GM21619 (cell line): ENCODE results near the gene PLEKHA8.
A peak's percentile ranks its signal among the peaks of the same experiment; 100 is the strongest.

ENCODE experiments used
- ATAC-seq: cut with Tn5 transposase; IDR thresholded peaks from one replicate; pipeline ENCODE4 v1.9.1; 2021; ENCODE audit not compliant: unreplicated experiment

The PLEKHA8 gene

GRCh38 chr7:30166155-30166840, 138.1 kb downstream of the PLEKHA8 start:
- ATAC-seq: no peak

DNA sequence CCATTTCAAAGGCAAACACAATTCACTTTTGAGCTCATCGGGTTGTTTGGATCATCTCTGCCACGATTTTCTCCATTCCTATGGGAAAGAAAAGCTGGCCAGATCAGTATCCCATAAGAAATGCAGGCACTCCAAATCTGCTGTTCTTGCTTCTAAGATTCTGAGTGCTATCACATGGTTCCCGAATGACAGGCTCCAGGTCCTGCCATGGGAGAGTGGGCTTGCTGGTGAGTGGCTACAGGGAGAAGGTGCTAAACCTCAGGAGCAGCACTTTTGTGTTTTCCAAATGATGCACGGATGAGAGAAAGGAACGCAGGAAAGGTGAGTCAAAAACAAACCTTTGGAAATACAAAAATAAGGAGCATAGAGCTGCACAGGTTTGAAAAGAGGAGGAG, 138.6 kb downstream of the PLEKHA8 start:
- ATAC-seq: no peak

GRCh38 chr7:30167901-30168300, 139.7 kb downstream of the PLEKHA8 start:
- no peak for ATAC-seq

- ATAC-seq: no peak
Measured at GRCh38 chr7:30168835-30169573, 140.8 kb downstream of the PLEKHA8 start.

DNA sequence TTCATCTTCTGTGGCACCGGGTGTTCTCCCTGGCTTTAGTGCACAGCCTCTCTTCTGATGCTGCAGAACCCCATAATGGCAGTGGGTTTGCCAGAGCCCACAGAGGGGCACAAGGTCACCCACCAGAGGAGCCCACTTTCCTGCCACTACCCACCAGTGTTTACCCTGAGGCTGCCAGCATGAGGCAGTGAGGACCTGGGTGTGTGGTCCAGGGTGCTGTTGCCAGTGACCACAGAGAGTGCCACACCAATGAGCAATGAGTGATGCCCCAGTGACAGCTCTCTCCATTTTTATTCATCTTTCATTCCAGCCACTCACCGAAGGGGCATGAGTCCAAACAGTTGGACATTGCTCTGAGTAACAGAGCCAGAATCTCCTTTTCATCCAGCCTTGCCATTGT, 141.4 kb downstream of the PLEKHA8 start:
- ATAC-seq: no peak

DNA sequence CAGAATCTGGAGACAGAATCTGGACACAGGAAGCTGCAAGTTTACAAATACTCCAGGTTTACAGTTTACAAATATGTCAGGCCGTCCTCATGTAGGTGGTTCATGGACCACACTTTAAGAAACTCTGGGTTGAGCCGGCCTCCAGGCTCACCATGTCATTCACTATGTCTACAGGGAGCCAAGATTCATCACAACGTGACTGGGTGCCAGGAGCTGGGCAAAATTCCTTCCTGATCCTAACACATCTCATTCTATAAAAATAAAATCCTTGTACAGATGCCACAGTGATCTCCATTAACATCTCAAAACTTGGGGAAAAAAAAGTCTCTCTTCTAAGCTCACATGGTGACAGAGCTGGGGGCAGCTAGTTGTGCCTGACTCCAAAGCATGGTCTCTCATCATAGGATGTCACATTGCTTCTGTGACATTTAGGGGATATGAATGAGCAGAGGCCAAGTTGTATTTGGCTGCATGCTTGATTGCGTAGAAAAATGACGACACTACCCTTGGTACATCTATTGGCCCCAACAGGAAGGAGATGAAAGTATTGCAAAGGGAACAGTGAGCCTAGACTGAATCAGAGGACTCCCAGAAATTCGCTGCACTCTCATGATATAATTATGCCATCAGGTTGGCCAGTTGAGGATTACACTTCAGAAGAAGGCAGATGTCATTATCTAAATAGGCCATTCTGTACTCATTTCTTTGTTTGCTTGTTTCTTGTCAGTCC, 142.4 kb downstream of the PLEKHA8 start:
- ATAC-seq: no peak

DNA sequence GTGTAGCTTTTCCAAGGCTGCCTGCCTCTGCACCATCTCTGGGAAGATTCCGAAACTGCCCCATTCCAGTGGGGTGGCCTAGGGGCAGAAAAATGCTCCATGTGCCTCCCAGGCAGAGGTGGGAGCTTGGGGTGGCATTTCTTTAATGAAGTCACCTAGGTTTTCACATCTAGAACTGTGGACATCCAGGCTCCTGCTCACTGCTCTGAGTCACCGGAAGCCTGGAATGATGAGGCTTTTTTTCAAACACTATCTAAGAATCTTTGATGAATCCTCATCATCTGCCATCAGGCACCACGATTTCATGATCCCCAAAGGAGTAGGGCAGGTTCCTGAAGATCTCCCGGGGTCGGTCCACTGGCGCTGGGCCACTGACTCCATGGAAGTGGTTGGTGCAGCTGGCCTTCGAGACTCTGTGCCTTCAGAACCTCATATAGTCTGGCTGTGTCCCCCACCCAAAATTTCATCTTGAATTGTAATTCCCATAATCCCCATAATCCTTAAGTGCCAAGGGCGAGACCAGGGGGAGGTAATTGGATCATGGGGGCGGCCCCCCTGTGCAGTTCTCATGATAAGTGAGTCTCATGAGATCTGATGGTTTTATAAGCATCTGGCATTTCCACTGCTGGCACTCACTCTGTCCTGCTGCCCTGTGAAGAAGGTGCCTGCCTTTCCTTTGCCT, 143.7 kb downstream of the PLEKHA8 start:
- ATAC-seq: no peak

DNA sequence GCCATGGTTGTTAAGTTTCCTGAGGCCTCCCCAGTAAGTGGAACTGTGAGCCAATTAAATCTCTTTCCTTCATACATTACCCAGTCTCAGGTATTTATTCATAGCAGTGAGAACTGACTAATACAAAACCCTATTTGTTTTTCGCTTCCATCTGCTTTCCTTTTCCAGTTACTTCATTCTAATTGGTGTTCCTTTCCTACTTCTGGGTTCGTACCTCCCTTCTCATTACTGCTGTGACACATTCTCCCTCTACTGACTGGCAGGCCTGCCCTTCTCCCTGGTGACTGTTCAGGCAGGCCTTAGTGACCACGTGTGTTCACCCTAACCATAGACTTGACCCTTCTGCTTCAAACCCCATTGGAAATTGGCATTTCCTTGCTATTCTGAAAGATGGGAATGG, 144.2 kb downstream of the PLEKHA8 start:
- ATAC-seq: no peak

- no peak for ATAC-seq
Measured at GRCh38 chr7:30173058-30173897, 145.1 kb downstream of the PLEKHA8 start.

DNA sequence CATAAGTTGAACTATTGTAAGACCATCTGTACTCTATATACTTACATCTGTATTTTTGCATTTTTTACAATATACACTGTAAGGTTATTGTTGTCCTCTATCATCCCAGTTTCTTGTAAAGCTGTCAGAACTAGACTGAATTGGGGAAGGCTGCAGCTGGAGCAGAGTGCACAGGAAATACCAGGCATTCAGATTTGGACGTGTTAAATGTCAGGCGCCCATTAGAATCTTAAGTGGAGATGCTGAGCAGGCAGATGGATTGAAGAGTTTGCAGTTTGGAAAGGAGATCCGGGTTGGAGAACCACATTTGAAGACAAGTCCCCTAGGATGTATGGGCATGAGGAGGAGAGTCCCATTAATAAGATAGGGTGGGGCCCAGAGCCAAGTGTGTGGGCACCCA, 147.0 kb downstream of the PLEKHA8 start:
- no peak for ATAC-seq

DNA sequence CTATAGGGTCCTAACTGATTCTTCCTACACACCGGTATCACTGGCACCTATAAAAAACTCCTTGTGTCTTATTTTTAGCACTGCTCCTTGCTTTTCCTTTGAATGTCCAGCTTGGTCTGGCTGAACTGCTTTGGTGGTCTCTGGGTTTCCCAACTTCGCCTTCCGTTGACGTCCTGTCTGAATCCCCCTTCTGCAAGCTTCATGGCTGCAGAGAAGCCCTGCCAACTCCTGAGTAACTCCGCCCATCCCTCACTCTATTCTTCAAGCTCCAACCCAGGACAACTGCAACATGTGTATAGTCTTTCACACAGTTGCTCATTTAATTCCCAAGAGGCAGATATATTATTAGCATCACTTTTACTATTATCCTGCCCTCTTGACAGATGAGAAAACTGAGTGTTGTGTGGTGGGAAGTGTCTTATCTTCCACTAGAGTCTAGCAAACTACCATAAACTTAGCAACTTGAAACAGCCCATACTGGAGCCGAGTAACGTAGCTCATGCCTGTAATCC, 147.5 kb downstream of the PLEKHA8 start:
- no peak for ATAC-seq

DNA sequence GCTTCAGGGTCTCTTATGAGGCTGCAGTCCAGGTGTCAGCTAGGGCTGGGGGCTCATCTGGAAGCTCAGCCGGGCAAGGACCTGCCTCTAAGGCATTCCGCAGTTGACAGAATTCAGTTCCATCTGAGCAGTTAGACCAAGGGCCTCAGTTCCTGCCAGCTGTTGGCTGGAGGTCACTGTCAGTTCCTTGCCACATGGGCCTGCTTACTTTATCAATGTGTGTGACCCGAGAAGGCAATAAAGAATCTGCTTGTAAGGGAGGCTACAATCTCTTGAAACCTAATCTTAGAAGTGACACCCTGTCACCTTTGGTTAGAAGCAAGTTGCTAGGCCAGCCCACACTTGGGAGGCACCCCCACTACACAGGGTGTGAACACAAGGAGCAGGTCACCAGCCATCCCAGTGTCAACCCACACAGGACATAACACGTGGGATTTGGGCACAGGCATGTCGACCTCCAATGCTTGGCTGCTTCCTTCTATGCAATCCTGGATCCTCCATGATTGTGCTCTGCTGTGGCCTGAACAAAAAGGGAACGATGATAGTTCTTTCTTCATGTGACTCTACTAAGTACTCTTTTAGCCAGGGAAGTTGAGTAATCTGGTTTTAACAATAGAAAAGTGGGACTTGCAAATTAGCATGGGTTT, 148.4 kb downstream of the PLEKHA8 start:
- peak; percentile 38 for ATAC-seq

GRCh38 chr7:30177186-30177585, 149.0 kb downstream of the PLEKHA8 start:
- ATAC-seq: no peak

- ATAC-seq: no peak
Measured at GRCh38 chr7:30177965-30178364, 149.8 kb downstream of the PLEKHA8 start.

DNA sequence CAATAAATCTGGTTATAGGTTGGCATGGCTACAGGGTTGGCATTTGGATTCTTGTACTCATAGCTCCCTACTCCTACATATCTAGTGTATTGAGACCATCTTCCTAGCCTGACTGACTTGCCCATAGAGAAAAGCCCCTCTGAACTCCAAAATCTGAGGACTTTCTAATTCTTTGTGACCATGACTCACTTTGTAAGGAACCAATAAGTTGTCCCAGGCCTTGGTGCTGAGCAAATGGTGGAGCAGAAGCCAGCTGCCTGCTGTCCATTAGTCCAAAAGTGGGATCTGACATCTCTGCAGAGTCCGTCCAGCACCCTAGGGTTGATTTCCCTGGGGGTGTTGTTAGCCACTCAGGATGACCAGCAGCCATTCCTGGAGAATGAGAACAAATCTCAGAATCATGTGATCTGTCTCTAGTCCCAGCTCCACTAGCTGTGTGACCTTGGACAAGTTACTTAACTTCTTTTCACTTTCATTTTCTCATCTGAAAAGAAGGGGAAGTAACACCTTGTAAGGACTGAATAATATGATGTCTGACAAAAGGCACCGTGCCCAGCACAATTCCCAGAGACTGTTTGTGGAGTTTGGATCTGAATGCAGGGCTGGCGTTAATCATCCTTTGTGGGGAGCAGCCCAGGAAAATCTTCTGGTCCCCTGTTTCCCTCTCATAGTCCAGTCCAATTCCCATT, 150.7 kb downstream of the PLEKHA8 start:
- ATAC-seq: peak; percentile 85
